Tibial nerve (tissue), 4 donors: ENCODE measurements around the gene DNAH3. TPM values are rescaled to one million over a fixed set of nuclear protein-coding genes. Genes with fewer than 3 reads are reported as not detected.

Source experiments
- DNase-seq, 2 donors: peaks; one replicate each; pipeline ENCODE4 v3.0.0-alpha.2; 2019; ENCODE audit warnings: low spot score in 2 of 2
- H3K27ac ChIP-seq, 4 donors: fragments of 200-600 bp; sonication (generic) in 3 of 4; one replicate each; pipeline ENCODE4 v1.5.1; 2017 to 2019; ENCODE audit warnings: mild to moderate bottlenecking in 1 of 4
- H3K27me3 ChIP-seq, 2 donors: fragments of 200-600 bp; sonication (generic) in 1 of 2; one replicate each; pipeline versions ENCODE4 v1.5.1 to v1.6.0; 2017 to 2019
- H3K36me3 ChIP-seq, 3 donors: fragments of 200-600 bp; sonication (generic); one replicate each; pipeline ENCODE4 v1.5.1; 2018 to 2019
- H3K4me1 ChIP-seq, 4 donors: fragments of 200-600 bp; sonication (generic) in 3 of 4; one replicate each; pipeline ENCODE4 v1.5.1; 2017 to 2019
- H3K4me3 ChIP-seq, 4 donors: fragments of 200-600 bp; sonication (generic) in 3 of 4; one replicate each; pipeline ENCODE4 v1.5.1; 2017 to 2019; ENCODE audit warnings: mild to moderate bottlenecking in 1 of 4, moderate library complexity in 1 of 4
- H3K9me3 ChIP-seq, 4 donors: fragments of 200-600 bp; sonication (generic) in 3 of 4; one replicate each; pipeline ENCODE4 v1.5.1; 2017 to 2019
- EP300 ChIP-seq, 2 donors: sonication (generic); formaldehyde crosslinking; IDR thresholded peaks; one replicate each; pipeline ENCODE4 v1.6.1; 2017; ENCODE audit warnings: antibody characterized with exemption in 2 of 2, mild to moderate bottlenecking in 1 of 2
- POLR2A ChIP-seq, 2 donors: fragments of 450-650 bp; IDR thresholded peaks; one replicate each; pipeline ENCODE4 v1.6.1; 2017; ENCODE audit warnings: antibody characterized with exemption in 2 of 2, mild to moderate bottlenecking in 2 of 2, moderate library complexity in 2 of 2
- WGBS, 2 donors: methylation state at CpG; one replicate each; pipeline ENCODE4 v1.1.5; 2018; 5-methylcytosine and 5-hydroxymethylcytosine counted together
- total RNA-seq, 4 donors: library from RNA; depleted of rRNA; stranded (reverse); fragments of >200 nt; gene quantifications; one replicate each; pipeline ENCODE4 v1.1.0, GENCODE V29; 2016
- TF ChIP-seq, protein P1 (sequence below), 5 experiments: fragments of 200-600 bp in 3 of 5; fragments of 450-650 bp in 2 of 5; sonication (generic) in 3 of 5; IDR thresholded peaks; one replicate each; pipeline ENCODE4 v1.5.1; 2016 to 2019; ENCODE audit warnings: antibody characterized with exemption in 5 of 5, mild to moderate bottlenecking in 3 of 5, moderate library complexity in 2 of 5

Gene DNAH3
- total RNA-seq, 4 donors from 2014 or later: not detected

GRCh38 chr16:20899071-20899470, 251.6 kb downstream of the DNAH3 start:
- peak overlapping the region; percentile 55 to 88 (median 74) for H3K4me3 ChIP-seq
- H3K27ac ChIP-seq: peak overlapping the region; percentile 91 to 100 (median 95)
- no peaks in the 10 kb centered on the region for H3K9me3 ChIP-seq
- peaks cover 0 to 19% (median 0%) of the 10 kb centered on the region in 3 donors for H3K36me3 ChIP-seq
- no peaks in the 10 kb centered on the region for H3K27me3 ChIP-seq
- 7 to 12% methylated on average over 5 of the region's 5 CpGs for WGBS, 2 donors
- peaks cover 0 to 79% (median 40%) of the 10 kb centered on the region in 4 donors for H3K4me1 ChIP-seq
- TF ChIP-seq POLR2A (IDR thresholded peaks at IDR 0.05) (no peak), EP300 (IDR thresholded peaks at IDR 0.05) (peak in 1 of 2 donors; percentile 17)
- no peak for DNase-seq

- Histone ChIP-seq H3K4me1 (peaks cover 0 to 74% (median 31%) of the 10 kb centered on the region in 4 donors), H3K27me3 (no peaks in the 10 kb centered on the region), H3K27ac (peak overlapping the region; percentile 12 to 100 (median 92)), H3K4me3 (peak overlapping the region in 1 of 4 donors; percentile 63), H3K36me3 (peaks cover 0 to 26% (median 0%) of the 10 kb centered on the region in 3 donors), H3K9me3 (no peaks in the 10 kb centered on the region)
- no peak for DNase-seq
- TF ChIP-seq, protein P1, sequence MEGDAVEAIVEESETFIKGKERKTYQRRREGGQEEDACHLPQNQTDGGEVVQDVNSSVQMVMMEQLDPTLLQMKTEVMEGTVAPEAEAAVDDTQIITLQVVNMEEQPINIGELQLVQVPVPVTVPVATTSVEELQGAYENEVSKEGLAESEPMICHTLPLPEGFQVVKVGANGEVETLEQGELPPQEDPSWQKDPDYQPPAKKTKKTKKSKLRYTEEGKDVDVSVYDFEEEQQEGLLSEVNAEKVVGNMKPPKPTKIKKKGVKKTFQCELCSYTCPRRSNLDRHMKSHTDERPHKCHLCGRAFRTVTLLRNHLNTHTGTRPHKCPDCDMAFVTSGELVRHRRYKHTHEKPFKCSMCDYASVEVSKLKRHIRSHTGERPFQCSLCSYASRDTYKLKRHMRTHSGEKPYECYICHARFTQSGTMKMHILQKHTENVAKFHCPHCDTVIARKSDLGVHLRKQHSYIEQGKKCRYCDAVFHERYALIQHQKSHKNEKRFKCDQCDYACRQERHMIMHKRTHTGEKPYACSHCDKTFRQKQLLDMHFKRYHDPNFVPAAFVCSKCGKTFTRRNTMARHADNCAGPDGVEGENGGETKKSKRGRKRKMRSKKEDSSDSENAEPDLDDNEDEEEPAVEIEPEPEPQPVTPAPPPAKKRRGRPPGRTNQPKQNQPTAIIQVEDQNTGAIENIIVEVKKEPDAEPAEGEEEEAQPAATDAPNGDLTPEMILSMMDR (IDR thresholded peaks at IDR 0.05): no peak
- TF ChIP-seq POLR2A (IDR thresholded peaks at IDR 0.05) (no peak), EP300 (IDR thresholded peaks at IDR 0.05) (no peak)
- WGBS, 2 donors: 72 to 76% methylated on average over 3 of the region's 3 CpGs
Observed at GRCh38 chr16:20897922-20898321, 252.7 kb downstream of the DNAH3 start.

DNA sequence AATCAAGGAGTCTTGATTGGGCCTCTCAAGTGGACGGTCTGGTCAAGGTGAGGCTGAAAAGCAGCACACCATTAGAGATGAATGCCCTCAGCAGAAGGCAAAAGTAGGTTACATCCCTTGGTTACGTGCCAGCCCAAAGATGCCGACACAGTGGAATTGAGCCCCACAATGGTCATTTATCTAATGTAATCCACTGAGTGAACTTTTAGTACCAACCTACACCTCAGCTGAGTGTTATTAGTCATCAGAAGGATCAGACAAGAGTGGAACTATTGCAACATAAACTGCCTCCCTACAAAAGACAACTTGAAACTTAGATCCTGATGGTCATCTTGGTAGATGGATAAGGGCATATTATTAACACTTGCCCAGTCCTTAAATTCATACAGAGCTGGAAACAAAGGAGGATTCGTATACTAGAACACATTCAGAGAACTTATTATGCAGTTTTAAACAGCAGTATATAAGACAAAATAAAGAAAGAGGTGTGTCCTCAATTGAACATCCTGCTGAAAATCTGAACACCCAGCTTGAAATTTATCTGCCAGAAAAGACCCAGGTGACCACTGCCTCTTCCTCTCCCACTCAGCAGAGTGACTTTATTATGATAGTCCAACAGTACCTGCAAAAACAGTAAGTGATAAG, 253.3 kb downstream of the DNAH3 start:
- H3K4me3 ChIP-seq: no peak overlapping the region
- peaks cover 0 to 32% (median 0%) of the 10 kb centered on the region in 3 donors for H3K36me3 ChIP-seq
- H3K4me1 ChIP-seq: peaks cover 0 to 73% (median 26%) of the 10 kb centered on the region in 4 donors
- 61 to 66% methylated on average over 4 of the region's 4 CpGs for WGBS, 2 donors
- no peaks in the 10 kb centered on the region for H3K9me3 ChIP-seq
- TF ChIP-seq EP300 (IDR thresholded peaks at IDR 0.05) (peak in 1 of 2 donors; percentile 30), POLR2A (IDR thresholded peaks at IDR 0.05) (no peak)
- H3K27ac ChIP-seq: peak overlapping the region; percentile 41 to 100 (median 92)
- no peaks in the 10 kb centered on the region for H3K27me3 ChIP-seq
- DNase-seq: no peak

DNA sequence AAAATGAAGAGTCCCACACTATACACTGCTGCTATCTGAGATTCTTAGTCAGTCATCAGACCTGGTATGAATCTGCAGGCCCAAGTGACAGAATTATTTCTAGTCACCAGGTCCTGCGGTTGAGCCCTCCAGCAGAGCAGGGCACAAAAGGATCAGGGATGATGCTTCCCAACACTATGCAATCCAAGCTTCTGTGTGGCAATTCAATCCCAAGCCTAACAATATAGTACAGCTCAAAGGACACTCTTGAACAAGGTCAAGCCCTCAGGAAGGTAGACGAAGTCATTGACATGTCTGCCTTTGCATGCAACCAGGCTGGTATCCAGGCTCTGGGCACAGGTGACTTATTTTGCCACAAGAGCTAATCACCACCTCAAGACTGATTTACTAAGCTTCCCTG, 256.3 kb downstream of the DNAH3 start:
- Histone ChIP-seq H3K27ac (peak overlapping the region in 2 of 4 donors; percentile 92 to 100), H3K4me1 (peaks cover 0 to 85% (median 24%) of the 10 kb centered on the region in 4 donors), H3K27me3 (no peaks in the 10 kb centered on the region), H3K36me3 (peaks cover 0 to 46% (median 0%) of the 10 kb centered on the region in 3 donors), H3K4me3 (no peak overlapping the region), H3K9me3 (no peaks in the 10 kb centered on the region)
- 93 to 95% methylated on average over 2 of the region's 2 CpGs for WGBS, 2 donors
- TF ChIP-seq, protein P1 (IDR thresholded peaks at IDR 0.05): no peak
- TF ChIP-seq POLR2A (IDR thresholded peaks at IDR 0.05): no peak
- TF ChIP-seq EP300 (IDR thresholded peaks at IDR 0.05): no peak
- no peak for DNase-seq

GRCh38 chr16:20889625-20890275, 260.9 kb downstream of the DNAH3 start:
- Histone ChIP-seq H3K9me3 (no peaks in the 10 kb centered on the region), H3K4me3 (no peak overlapping the region)
- TF ChIP-seq EP300 (IDR thresholded peaks at IDR 0.05) (no peak), POLR2A (IDR thresholded peaks at IDR 0.05) (no peak)
- TF ChIP-seq, protein P1 (IDR thresholded peaks at IDR 0.05): no peak

GRCh38 chr16:20887207-20887606, 263.4 kb downstream of the DNAH3 start:
- Histone ChIP-seq H3K27ac (peak overlapping the region in 1 of 4 donors; percentile 41), H3K36me3 (peaks cover 0 to 12% (median 0%) of the 10 kb centered on the region in 3 donors), H3K27me3 (no peaks in the 10 kb centered on the region), H3K9me3 (no peaks in the 10 kb centered on the region), H3K4me1 (peaks cover 0 to 76% (median 21%) of the 10 kb centered on the region in 4 donors), H3K4me3 (no peak overlapping the region)
- TF ChIP-seq, protein P1 (IDR thresholded peaks at IDR 0.05): no peak
- no peak for TF ChIP-seq POLR2A (IDR thresholded peaks at IDR 0.05)
- TF ChIP-seq EP300 (IDR thresholded peaks at IDR 0.05): no peak
- WGBS, 2 donors: 96 to 100% methylated on average over 1 of the region's 1 CpG
- no peak for DNase-seq

More at GRCh38 chr16:20889625-20890275, 260.9 kb downstream of the DNAH3 start:
- Histone ChIP-seq H3K27ac (peak overlapping the region in 1 of 4 donors; percentile 22), H3K36me3 (peaks cover 0 to 33% (median 0%) of the 10 kb centered on the region in 3 donors), H3K4me1 (peaks cover 0 to 78% (median 13%) of the 10 kb centered on the region in 4 donors), H3K27me3 (no peaks in the 10 kb centered on the region)
- whole genome bisulfite sequencing, 2 donors: 88 to 92% methylated on average over 4 of the region's 4 CpGs
- no peak for DNase-seq
